Muscle layer of duodenum (tissue), 2 donors: ENCODE measurements around the gene ZNF830.
"Not testable (repeated sequence)": the region's sequence is repeated elsewhere in the genome, so short reads cannot be mapped to it uniquely, and the experiment has no call there.

Experiments used
- H3K27ac ChIP-seq: one replicate; pipeline ENCODE4 v1.7.0; 2013; ENCODE audit warnings: mild to moderate bottlenecking, low read length
- H3K27me3 ChIP-seq: one replicate; pipeline ENCODE4 v1.7.0; 2013; ENCODE audit warnings: low read depth, mild to moderate bottlenecking, control low read depth, low read length
- H3K36me3 ChIP-seq, 2 donors: one replicate each; pipeline ENCODE4 v1.7.0; 2013; ENCODE audit warnings: low read length in 2 of 2, control low read depth in 1 of 2, mild to moderate bottlenecking in 1 of 2; ENCODE audit not compliant: insufficient read depth in 2 of 2, control insufficient read depth in 1 of 2
- H3K4me1 ChIP-seq, 2 donors: one replicate each; pipeline ENCODE4 v1.7.0; 2013; ENCODE audit warnings: low read length in 2 of 2, mild to moderate bottlenecking in 2 of 2, control low read depth in 1 of 2, moderate library complexity in 1 of 2; ENCODE audit not compliant: insufficient read depth in 2 of 2, control insufficient read depth in 1 of 2
- H3K4me3 ChIP-seq, 2 donors: one replicate each; pipeline ENCODE4 v1.7.0; 2013; ENCODE audit warnings: low read length in 2 of 2, low read depth in 1 of 2, mild to moderate bottlenecking in 1 of 2
- H3K9me3 ChIP-seq, 2 donors: one replicate each; pipeline ENCODE4 v1.7.0; 2013; ENCODE audit warnings: low read length in 2 of 2, control low read depth in 1 of 2, mild to moderate bottlenecking in 1 of 2; ENCODE audit not compliant: control insufficient read depth in 1 of 2
- donor health status: healthy.

Gene ZNF830

GRCh38 chr17:34961093-34961911 is at the start of gene ZNF830, which contains the start of gene CCT6B:
Gene ZNF830, plus strand, starts transcription at chr17:34961540. Its CDS starts 27 bp downstream, at chr17:34961567.
Gene CCT6B, minus strand, starts transcription at chr17:34961460. Its CDS starts 67 bp downstream, at chr17:34961393.
- peak within 1 kb of the TSS; percentile 99 for H3K4me3 ChIP-seq
- peaks cover 7 to 23% of the 10 kb centered on the region in 2 donors for H3K36me3 ChIP-seq
- peaks cover 10 to 20% of the 10 kb centered on the region in 2 donors for H3K4me1 ChIP-seq
- H3K27ac ChIP-seq: peak within 1 kb of the TSS; percentile 97
- H3K9me3 ChIP-seq: no peaks in the 10 kb centered on the region
- H3K27me3 ChIP-seq: no peaks in the 10 kb centered on the region

GRCh38 chr17:34913001-34913400 is 48.3 kb upstream of the ZNF830 start:
- no peaks in the 10 kb centered on the region for H3K27me3 ChIP-seq
- no peaks in the 10 kb centered on the region for H3K4me1 ChIP-seq
- peaks cover 0 to 4% of the 10 kb centered on the region in 2 donors for H3K9me3 ChIP-seq
- no peaks in the 10 kb centered on the region for H3K36me3 ChIP-seq
- H3K4me3 ChIP-seq: no peak overlapping the region
- H3K27ac ChIP-seq: no peak overlapping the region

GRCh38 chr17:34916120-34916519 is 45.2 kb upstream of the ZNF830 start:
- peaks cover 0 to 4% of the 10 kb centered on the region in 2 donors for H3K9me3 ChIP-seq
- H3K27me3 ChIP-seq: no peaks in the 10 kb centered on the region
- H3K4me3 ChIP-seq: no peak overlapping the region

GRCh38 chr17:34917381-34917780 is 44.0 kb upstream of the ZNF830 start:
- Histone ChIP-seq H3K4me1 (no peaks in the 10 kb centered on the region), H3K4me3 (no peak overlapping the region), H3K27me3 (no peaks in the 10 kb centered on the region), H3K36me3 (no peaks in the 10 kb centered on the region), H3K9me3 (peaks cover 0 to 4% of the 10 kb centered on the region in 2 donors), H3K27ac (no peak overlapping the region)

More at GRCh38 chr17:34916120-34916519, 45.2 kb upstream of the ZNF830 start:
- Histone ChIP-seq H3K36me3 (no peaks in the 10 kb centered on the region), H3K4me1 (no peaks in the 10 kb centered on the region), H3K27ac (no peak overlapping the region)

- H3K4me3 ChIP-seq: no peak overlapping the region
- H3K4me1 ChIP-seq: no peaks in the 10 kb centered on the region
- no peaks in the 10 kb centered on the region for H3K9me3 ChIP-seq
- H3K36me3 ChIP-seq: no peaks in the 10 kb centered on the region
- no peaks in the 10 kb centered on the region for H3K27me3 ChIP-seq
- H3K27ac ChIP-seq: no peak overlapping the region
These were observed 40.7 kb upstream of the ZNF830 start for GRCh38 chr17:34920676-34921075.

- Histone ChIP-seq H3K27me3 (no peaks in the 10 kb centered on the region), H3K4me1 (no peaks in the 10 kb centered on the region), H3K9me3 (no peaks in the 10 kb centered on the region), H3K4me3 (no peak overlapping the region), H3K27ac (no peak overlapping the region), H3K36me3 (peaks cover 0 to 3% of the 10 kb centered on the region in 2 donors)
These were observed 34.7 kb upstream of the ZNF830 start for GRCh38 chr17:34926661-34927060.

GRCh38 chr17:34930283-34930682 is 31.1 kb upstream of the ZNF830 start:
- Histone ChIP-seq H3K9me3 (no peaks in the 10 kb centered on the region), H3K27ac (no peak overlapping the region), H3K4me1 (no peaks in the 10 kb centered on the region), H3K4me3 (no peak overlapping the region), H3K27me3 (no peaks in the 10 kb centered on the region), H3K36me3 (peaks cover 0 to 3% of the 10 kb centered on the region in 2 donors)

- not testable (repeated sequence) for H3K9me3 ChIP-seq, H3K4me3 ChIP-seq, H3K27ac ChIP-seq, H3K4me1 ChIP-seq, H3K36me3 ChIP-seq, H3K27me3 ChIP-seq
These were observed 10.6 kb upstream of the ZNF830 start for GRCh38 chr17:34950780-34951179.

GRCh38 chr17:34958438-34958837 is 2.9 kb upstream of the ZNF830 start:
- no peaks in the 10 kb centered on the region for H3K9me3 ChIP-seq
- peaks cover 10 to 17% of the 10 kb centered on the region in 2 donors for H3K4me1 ChIP-seq
- no peak overlapping the region for H3K27ac ChIP-seq
- H3K36me3 ChIP-seq: no peaks in the 10 kb centered on the region
- H3K4me3 ChIP-seq: no peak overlapping the region
- H3K27me3 ChIP-seq: no peaks in the 10 kb centered on the region

- no peaks in the 10 kb centered on the region for H3K27me3 ChIP-seq
- no peak overlapping the region for H3K27ac ChIP-seq
- H3K4me3 ChIP-seq: no peak overlapping the region
- H3K4me1 ChIP-seq: no peaks in the 10 kb centered on the region
- no peaks in the 10 kb centered on the region for H3K9me3 ChIP-seq
- peaks cover 0 to 1% of the 10 kb centered on the region in 2 donors for H3K36me3 ChIP-seq
These were observed 12.8 kb downstream of the ZNF830 start for GRCh38 chr17:34974179-34974578.

GRCh38 chr17:34974794-34975785 is 13.8 kb downstream of the ZNF830 start:
- no peak overlapping the region for H3K27ac ChIP-seq
- no peaks in the 10 kb centered on the region for H3K27me3 ChIP-seq
- H3K4me1 ChIP-seq: peaks cover 0 to 6% of the 10 kb centered on the region in 2 donors
- no peak overlapping the region for H3K4me3 ChIP-seq
- H3K9me3 ChIP-seq: no peaks in the 10 kb centered on the region
- H3K36me3 ChIP-seq: no peaks in the 10 kb centered on the region
